ENCODE results near the gene MED13L. TPM values are rescaled to one million over a fixed set of nuclear protein-coding genes. Genes with fewer than 3 reads are reported as not detected.
"Not testable (repeated sequence)": the region's sequence is repeated elsewhere in the genome, so short reads cannot be mapped to it uniquely, and the experiment has no call there.

The MED13L gene
- total RNA-seq, 2 experiments from 2014 or later, result 25.7 to 40.1 TPM

DNA sequence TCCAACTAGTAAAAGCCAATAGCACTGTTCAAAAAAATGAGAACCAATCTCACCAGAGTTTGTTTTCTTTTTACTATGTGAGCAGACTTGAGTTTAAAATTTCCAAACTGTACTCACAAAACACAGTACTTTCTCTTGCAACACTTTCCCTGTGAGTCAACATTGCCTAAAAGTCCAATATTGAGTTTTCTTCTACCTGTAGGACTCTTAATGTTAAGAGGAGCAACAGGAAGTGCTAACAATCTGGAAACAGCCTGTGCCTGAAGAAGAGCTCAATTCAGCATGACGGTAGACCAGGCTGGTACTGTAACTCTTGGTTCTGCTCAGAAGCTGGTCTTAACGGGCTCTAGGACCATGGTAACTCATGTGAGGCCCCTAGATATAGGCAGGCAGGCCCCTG, 144.3 kb downstream of the MED13L start:
- no TSS peak for BruUV-seq (replicated peaks)
- Histone ChIP-seq H3K4me3 (ENCODE audit: low read depth, low read length, poor library complexity, severe bottlenecking) (no peak overlapping the region), H3K4me1 (ENCODE audit: insufficient read depth, low read length, poor library complexity, severe bottlenecking) (no peaks in the 10 kb centered on the region), H2AFZ (ENCODE audit: low read length) (no peak overlapping the region), H3K36me3 (ENCODE audit: insufficient read depth, low read length) (no peaks in the 10 kb centered on the region), H3K4me2 (ENCODE audit: low read length) (no peak overlapping the region), H3K9me3 (ENCODE audit: low read length) (no peaks in the 10 kb centered on the region), H4K20me1 (ENCODE audit: insufficient read depth, low read length) (peaks cover 16% of the 10 kb centered on the region), H3K9me2 (ENCODE audit: insufficient read depth, low read length) (no peaks in the 10 kb centered on the region), H3K79me2 (ENCODE audit: insufficient read depth, low read depth, low read length) (no peaks in the 10 kb centered on the region), H3K27ac (ENCODE audit: low read depth, low read length, poor library complexity, severe bottlenecking) (no peak overlapping the region)
- TF ChIP-seq, protein P1, sequence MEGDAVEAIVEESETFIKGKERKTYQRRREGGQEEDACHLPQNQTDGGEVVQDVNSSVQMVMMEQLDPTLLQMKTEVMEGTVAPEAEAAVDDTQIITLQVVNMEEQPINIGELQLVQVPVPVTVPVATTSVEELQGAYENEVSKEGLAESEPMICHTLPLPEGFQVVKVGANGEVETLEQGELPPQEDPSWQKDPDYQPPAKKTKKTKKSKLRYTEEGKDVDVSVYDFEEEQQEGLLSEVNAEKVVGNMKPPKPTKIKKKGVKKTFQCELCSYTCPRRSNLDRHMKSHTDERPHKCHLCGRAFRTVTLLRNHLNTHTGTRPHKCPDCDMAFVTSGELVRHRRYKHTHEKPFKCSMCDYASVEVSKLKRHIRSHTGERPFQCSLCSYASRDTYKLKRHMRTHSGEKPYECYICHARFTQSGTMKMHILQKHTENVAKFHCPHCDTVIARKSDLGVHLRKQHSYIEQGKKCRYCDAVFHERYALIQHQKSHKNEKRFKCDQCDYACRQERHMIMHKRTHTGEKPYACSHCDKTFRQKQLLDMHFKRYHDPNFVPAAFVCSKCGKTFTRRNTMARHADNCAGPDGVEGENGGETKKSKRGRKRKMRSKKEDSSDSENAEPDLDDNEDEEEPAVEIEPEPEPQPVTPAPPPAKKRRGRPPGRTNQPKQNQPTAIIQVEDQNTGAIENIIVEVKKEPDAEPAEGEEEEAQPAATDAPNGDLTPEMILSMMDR (conservative IDR thresholded peaks at IDR 0.05; ENCODE audit: low read length), result no peak
- no peak for DNase-seq (ENCODE audit: low spot score)
- ChIA-PET POLR2A (interaction anchor here (0.8 to 1.0 kb wide), 2 partner anchors 117 to 129 kb away, joined by 3 read pairs; no protein-coding TSS in a partner anchor), CTCF (ENCODE audit: unreplicated experiment) (no interaction called here)
- intact Hi-C loops (cut with micrococcal nuclease; ENCODE audit: unreplicated experiment), result no loop called here

DNA sequence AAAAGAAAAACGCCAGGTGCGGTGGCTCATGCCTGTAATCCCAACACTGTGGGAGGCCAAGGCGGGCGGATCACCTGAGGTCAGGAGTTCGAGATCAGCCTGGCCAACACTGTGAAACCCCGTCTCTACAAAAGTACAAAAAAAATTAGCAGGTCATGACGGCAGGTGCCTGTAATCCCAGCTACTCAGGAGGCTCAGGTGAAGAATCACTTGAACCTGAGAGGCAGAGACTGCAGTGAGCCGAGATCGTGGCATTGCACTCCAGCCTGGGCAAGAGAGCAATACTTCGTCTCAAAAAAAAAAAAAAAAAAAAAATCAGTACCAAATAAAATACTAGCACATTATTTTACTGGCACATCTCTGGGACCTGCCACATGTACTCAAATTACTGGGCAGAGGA, 145.5 kb downstream of the MED13L start:
- H3K27ac ChIP-seq (ENCODE audit: low read depth, low read length, poor library complexity, severe bottlenecking); CTCF ChIA-PET (ENCODE audit: unreplicated experiment); H3K79me2 ChIP-seq (ENCODE audit: insufficient read depth, low read depth, low read length); DNase-seq (ENCODE audit: low spot score); H3K4me2 ChIP-seq (ENCODE audit: low read length); H2AFZ ChIP-seq (ENCODE audit: low read length); H3K4me3 ChIP-seq (ENCODE audit: low read depth, low read length, poor library complexity, severe bottlenecking); H3K36me3 ChIP-seq (ENCODE audit: insufficient read depth, low read length); H3K4me1 ChIP-seq (ENCODE audit: insufficient read depth, low read length, poor library complexity, severe bottlenecking); H3K9me3 ChIP-seq (ENCODE audit: low read length); POLR2A ChIA-PET; BruUV-seq (replicated peaks); H3K9me2 ChIP-seq (ENCODE audit: insufficient read depth, low read length); intact Hi-C loops (cut with micrococcal nuclease; ENCODE audit: unreplicated experiment): not testable (repeated sequence)
- H4K20me1 ChIP-seq (ENCODE audit: insufficient read depth, low read length), result peaks cover 21% of the 10 kb centered on the region

DNA sequence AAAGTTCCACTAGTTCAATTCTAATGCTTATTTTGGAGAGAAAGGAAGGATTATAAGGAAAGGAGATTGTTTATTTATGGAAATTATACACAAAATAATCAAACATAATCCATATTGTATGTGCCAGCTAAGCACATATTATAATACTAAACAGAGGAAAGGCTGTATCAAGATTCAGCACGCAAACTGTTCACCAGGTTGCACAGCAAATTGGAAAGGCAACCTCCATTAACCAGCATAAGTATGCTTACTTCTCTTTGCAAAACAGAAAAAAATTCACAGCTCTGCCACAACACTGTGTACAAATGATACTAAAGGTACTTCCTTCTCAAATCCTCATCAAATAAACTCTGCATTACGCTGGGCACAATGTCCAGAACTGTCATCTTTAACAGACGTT, 146.3 kb downstream of the MED13L start:
- DNase-seq (ENCODE audit: low spot score), result no peak
- CTCF ChIA-PET (ENCODE audit: unreplicated experiment), result no interaction called here
- Histone ChIP-seq H3K4me3 (ENCODE audit: low read depth, low read length, poor library complexity, severe bottlenecking) (no peak overlapping the region), H3K9me3 (ENCODE audit: low read length) (no peaks in the 10 kb centered on the region), H3K79me2 (ENCODE audit: insufficient read depth, low read depth, low read length) (no peaks in the 10 kb centered on the region), H3K9me2 (ENCODE audit: insufficient read depth, low read length) (no peaks in the 10 kb centered on the region), H3K4me2 (ENCODE audit: low read length) (no peak overlapping the region), H4K20me1 (ENCODE audit: insufficient read depth, low read length) (peaks cover 13% of the 10 kb centered on the region), H3K4me1 (ENCODE audit: insufficient read depth, low read length, poor library complexity, severe bottlenecking) (no peaks in the 10 kb centered on the region), H3K36me3 (ENCODE audit: insufficient read depth, low read length) (no peaks in the 10 kb centered on the region), H3K27ac (ENCODE audit: low read depth, low read length, poor library complexity, severe bottlenecking) (no peak overlapping the region), H2AFZ (ENCODE audit: low read length) (no peak overlapping the region)
- intact Hi-C loops (cut with micrococcal nuclease; ENCODE audit: unreplicated experiment), result no loop called here
- BruUV-seq (replicated peaks), result no TSS peak
- POLR2A ChIA-PET, result interaction anchor here (0.9 to 1.2 kb wide), 3 partner anchors 11 to 19 kb away, joined by 4 to 6 read pairs (median 4); no protein-coding TSS in a partner anchor
- TF ChIP-seq, protein P1 (conservative IDR thresholded peaks at IDR 0.05; ENCODE audit: low read length), result no peak
- TF ChIP-seq EZH2phosphoT487 (IDR thresholded peaks at IDR 0.05; ENCODE audit: borderline replicate concordance, low read depth, low read length), result no peak

Data from OCI-LY7 (cell line).